WTC11 (cell line): ENCODE data around the gene ASL.

Experiments used
- CBFB ChIP-seq: sonication (generic); formaldehyde crosslinking; IDR thresholded peaks from 2 replicates; pipeline ENCODE4 v1.8.1; 2022; ENCODE audit warnings: mild to moderate bottlenecking, low read depth, missing genetic modification reagents
- CREB1 ChIP-seq: sonication (generic); formaldehyde crosslinking; IDR thresholded peaks from 2 replicates; pipeline ENCODE4 v1.8.0; 2023; ENCODE audit warnings: mild to moderate bottlenecking, missing genetic modification reagents
- FOXJ3 ChIP-seq: sonication (generic); formaldehyde crosslinking; IDR thresholded peaks from 2 replicates; pipeline ENCODE4 v1.9.0; 2021; ENCODE audit warnings: missing genetic modification reagents, mild to moderate bottlenecking, borderline replicate concordance
- FOXK1 ChIP-seq: sonication (generic); formaldehyde crosslinking; IDR thresholded peaks from 2 replicates; pipeline ENCODE4 v1.8.0; 2022; ENCODE audit warnings: mild to moderate bottlenecking, moderate library complexity, missing genetic modification reagents
- NR1H2 ChIP-seq: sonication (generic); formaldehyde crosslinking; IDR thresholded peaks from 2 replicates; pipeline ENCODE4 v1.9.0; 2021; ENCODE audit warnings: mild to moderate bottlenecking, moderate library complexity, missing genetic modification reagents
- NR2C2 ChIP-seq: sonication (generic); formaldehyde crosslinking; IDR thresholded peaks from 2 replicates; pipeline ENCODE4 v1.8.0; 2022; ENCODE audit warnings: mild to moderate bottlenecking, missing genetic modification reagents
- ZBTB21 ChIP-seq: sonication (generic); formaldehyde crosslinking; IDR thresholded peaks from 2 replicates; pipeline ENCODE4 v1.8.1; 2023; ENCODE audit warnings: mild to moderate bottlenecking, missing genetic modification reagents, borderline replicate concordance
- ZNF423 ChIP-seq: fragments of 250-450 bp; sonication (Bioruptor Pico); IDR thresholded peaks from 2 replicates; pipeline ENCODE4 v2.1.2; 2022; ENCODE audit warnings: mild to moderate bottlenecking, moderate library complexity
- TF ChIP-seq, protein P1 (sequence below): sonication (generic); formaldehyde crosslinking; IDR thresholded peaks from 2 replicates; pipeline ENCODE4 v1.8.1; 2022; ENCODE audit warnings: mild to moderate bottlenecking, missing genetic modification reagents, moderate library complexity, borderline replicate concordance
- TF ChIP-seq, protein P2 (sequence below): fragments of 200-600 bp; IDR thresholded peaks from 2 replicates; pipeline ENCODE4 v1.8.0; 2022; ENCODE audit warnings: antibody characterized with exemption
- TF ChIP-seq, protein P3 (sequence below): sonication (generic); formaldehyde crosslinking; IDR thresholded peaks from 2 replicates; pipeline ENCODE4 v1.8.1; 2023; ENCODE audit warnings: mild to moderate bottlenecking, moderate library complexity, missing genetic modification reagents
- TF ChIP-seq, protein P4 (sequence below): sonication (generic); formaldehyde crosslinking; IDR thresholded peaks from 2 replicates; pipeline ENCODE4 v1.8.1; 2022; ENCODE audit warnings: low read depth, missing genetic modification reagents, borderline replicate concordance
- TF ChIP-seq, protein P5 (sequence below): sonication (generic); formaldehyde crosslinking; IDR thresholded peaks from 2 replicates; pipeline ENCODE4 v1.8.0; 2022; ENCODE audit warnings: mild to moderate bottlenecking, missing genetic modification reagents

DNA sequence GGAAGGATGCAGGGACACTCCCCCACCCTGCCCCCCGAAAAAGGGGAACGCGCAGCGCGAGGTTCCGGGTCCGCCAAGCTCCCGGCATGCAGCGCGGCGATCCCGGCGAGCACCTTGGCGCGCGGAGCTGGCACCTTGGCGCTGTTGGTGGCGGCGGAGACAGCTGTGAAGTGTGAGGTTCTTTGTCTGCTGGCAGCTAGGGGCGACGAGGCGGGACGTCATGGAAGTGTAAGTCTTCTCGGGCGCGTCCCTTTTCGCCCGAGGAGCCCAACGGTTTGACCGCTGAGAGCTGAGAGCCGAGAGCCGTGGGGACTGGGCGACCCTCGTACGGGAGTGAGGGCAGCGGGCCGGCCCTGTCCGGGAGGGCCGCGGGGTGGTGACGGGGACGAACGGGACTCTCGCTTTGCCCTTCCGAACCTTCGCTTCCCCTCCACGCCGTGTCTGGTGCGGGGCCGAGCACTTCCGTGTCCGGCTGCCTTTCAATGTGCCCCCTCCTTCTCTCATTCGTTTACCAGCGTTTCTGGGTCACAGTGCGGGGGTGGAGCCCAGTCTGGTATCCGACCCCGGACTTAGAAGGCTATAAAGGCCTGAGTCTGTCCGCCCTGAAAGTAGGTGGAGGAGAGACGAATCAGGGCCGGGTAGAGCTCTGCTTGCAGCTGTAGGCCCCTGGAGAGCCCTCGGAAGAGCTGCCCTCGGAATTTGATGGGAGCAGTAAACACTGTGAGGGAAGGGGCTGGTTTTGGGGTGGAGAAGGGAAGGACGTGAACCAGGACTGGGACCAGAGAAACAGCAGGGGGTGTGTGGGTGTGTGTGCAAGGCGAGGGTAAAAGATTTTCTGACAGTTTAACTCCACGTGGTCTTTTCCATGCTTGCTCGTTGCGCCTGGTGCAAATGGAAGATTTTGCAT is 39.4 kb downstream of the ASL start, which contains the start of gene CRCP:
- TF ChIP-seq, protein P1, sequence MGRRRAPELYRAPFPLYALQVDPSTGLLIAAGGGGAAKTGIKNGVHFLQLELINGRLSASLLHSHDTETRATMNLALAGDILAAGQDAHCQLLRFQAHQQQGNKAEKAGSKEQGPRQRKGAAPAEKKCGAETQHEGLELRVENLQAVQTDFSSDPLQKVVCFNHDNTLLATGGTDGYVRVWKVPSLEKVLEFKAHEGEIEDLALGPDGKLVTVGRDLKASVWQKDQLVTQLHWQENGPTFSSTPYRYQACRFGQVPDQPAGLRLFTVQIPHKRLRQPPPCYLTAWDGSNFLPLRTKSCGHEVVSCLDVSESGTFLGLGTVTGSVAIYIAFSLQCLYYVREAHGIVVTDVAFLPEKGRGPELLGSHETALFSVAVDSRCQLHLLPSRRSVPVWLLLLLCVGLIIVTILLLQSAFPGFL (CRISPR knock-in tag) = no peak
- TF ChIP-seq ZNF423 (CRISPR knock-in tag) = no peak
- TF ChIP-seq, protein P2, sequence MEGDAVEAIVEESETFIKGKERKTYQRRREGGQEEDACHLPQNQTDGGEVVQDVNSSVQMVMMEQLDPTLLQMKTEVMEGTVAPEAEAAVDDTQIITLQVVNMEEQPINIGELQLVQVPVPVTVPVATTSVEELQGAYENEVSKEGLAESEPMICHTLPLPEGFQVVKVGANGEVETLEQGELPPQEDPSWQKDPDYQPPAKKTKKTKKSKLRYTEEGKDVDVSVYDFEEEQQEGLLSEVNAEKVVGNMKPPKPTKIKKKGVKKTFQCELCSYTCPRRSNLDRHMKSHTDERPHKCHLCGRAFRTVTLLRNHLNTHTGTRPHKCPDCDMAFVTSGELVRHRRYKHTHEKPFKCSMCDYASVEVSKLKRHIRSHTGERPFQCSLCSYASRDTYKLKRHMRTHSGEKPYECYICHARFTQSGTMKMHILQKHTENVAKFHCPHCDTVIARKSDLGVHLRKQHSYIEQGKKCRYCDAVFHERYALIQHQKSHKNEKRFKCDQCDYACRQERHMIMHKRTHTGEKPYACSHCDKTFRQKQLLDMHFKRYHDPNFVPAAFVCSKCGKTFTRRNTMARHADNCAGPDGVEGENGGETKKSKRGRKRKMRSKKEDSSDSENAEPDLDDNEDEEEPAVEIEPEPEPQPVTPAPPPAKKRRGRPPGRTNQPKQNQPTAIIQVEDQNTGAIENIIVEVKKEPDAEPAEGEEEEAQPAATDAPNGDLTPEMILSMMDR = no peak
- TF ChIP-seq FOXK1 (CRISPR knock-in tag) = peak; percentile 65
- TF ChIP-seq, protein P3, sequence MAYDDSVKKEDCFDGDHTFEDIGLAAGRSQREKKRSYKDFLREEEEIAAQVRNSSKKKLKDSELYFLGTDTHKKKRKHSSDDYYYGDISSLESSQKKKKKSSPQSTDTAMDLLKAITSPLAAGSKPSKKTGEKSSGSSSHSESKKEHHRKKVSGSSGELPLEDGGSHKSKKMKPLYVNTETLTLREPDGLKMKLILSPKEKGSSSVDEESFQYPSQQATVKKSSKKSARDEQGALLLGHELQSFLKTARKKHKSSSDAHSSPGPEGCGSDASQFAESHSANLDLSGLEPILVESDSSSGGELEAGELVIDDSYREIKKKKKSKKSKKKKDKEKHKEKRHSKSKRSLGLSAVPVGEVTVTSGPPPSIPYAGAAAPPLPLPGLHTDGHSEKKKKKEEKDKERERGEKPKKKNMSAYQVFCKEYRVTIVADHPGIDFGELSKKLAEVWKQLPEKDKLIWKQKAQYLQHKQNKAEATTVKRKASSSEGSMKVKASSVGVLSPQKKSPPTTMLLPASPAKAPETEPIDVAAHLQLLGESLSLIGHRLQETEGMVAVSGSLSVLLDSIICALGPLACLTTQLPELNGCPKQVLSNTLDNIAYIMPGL (CRISPR knock-in tag) = no peak; the same call in 1 of the 2 replicates
- no peak; the same call in 1 of the 2 replicates for TF ChIP-seq CREB1 (CRISPR knock-in tag)
- TF ChIP-seq FOXJ3 (CRISPR knock-in tag) = no peak
- TF ChIP-seq, protein P4, sequence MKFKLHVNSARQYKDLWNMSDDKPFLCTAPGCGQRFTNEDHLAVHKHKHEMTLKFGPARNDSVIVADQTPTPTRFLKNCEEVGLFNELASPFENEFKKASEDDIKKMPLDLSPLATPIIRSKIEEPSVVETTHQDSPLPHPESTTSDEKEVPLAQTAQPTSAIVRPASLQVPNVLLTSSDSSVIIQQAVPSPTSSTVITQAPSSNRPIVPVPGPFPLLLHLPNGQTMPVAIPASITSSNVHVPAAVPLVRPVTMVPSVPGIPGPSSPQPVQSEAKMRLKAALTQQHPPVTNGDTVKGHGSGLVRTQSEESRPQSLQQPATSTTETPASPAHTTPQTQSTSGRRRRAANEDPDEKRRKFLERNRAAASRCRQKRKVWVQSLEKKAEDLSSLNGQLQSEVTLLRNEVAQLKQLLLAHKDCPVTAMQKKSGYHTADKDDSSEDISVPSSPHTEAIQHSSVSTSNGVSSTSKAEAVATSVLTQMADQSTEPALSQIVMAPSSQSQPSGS (CRISPR knock-in tag) = no peak
- TF ChIP-seq NR2C2 (CRISPR knock-in tag) = no peak
- TF ChIP-seq NR1H2 (CRISPR knock-in tag) = no peak
- no peak for TF ChIP-seq CBFB
- TF ChIP-seq ZBTB21 (CRISPR knock-in tag) = no peak
- TF ChIP-seq, protein P5, sequence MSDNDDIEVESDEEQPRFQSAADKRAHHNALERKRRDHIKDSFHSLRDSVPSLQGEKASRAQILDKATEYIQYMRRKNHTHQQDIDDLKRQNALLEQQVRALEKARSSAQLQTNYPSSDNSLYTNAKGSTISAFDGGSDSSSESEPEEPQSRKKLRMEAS (CRISPR knock-in tag) = peak; percentile 80
